GM11168 (cell line): ENCODE measurements around the gene LGALS13.
"Not testable (repeated sequence)": the region's sequence is repeated elsewhere in the genome, so short reads cannot be mapped to it uniquely, and the experiment has no call there.

Experiments used
- in situ Hi-C: fragments of 300-500 bp; cut with MboI; formaldehyde crosslinking; loops from one replicate; pipeline ENCODE4 v1.12.0; 2022; ENCODE audit warnings: low sequenced_read_pairs; ENCODE audit not compliant: unreplicated experiment

LGALS13 gene

DNA sequence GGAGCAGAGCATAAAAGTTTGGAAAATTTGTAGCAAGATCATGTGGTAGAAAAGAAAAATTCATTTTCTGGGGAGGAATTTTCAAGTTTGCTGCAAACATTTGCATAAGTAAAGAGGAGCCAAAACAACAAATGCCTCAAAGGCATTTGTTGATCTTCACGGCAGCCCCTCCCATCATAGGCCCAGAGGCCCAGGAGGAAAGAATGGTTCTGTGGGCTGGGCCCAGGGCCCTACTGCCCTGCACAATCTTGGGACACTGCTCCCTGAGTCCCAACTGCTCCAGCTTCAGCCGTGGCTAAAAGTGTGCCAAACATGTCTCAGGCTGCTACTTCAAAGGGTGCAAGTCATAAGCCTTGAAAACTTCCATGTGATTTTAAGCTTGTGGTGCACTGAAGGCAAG is 11.3 kb downstream of the LGALS13 start:
- in situ Hi-C loops: no loop called here

DNA sequence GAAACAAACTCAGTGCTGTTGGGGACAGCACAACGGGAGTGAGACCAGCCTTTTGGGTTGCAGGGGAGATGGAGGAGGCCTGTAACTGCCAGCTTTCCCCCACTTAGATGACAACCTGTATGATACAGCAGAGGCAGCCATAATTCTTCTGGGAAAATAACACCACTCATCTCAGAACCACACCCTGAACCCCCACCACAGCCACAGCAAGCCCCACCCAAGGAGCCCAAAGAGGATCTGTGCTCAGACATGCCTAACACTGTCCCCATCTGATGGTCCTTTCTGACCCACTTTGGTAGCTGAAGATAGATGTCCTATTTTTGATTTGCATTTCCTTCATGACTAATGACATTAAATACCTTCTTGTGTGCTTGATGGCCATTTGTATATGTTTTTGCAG is 15.4 kb downstream of the LGALS13 start:
- in situ Hi-C loops: no loop called here

DNA sequence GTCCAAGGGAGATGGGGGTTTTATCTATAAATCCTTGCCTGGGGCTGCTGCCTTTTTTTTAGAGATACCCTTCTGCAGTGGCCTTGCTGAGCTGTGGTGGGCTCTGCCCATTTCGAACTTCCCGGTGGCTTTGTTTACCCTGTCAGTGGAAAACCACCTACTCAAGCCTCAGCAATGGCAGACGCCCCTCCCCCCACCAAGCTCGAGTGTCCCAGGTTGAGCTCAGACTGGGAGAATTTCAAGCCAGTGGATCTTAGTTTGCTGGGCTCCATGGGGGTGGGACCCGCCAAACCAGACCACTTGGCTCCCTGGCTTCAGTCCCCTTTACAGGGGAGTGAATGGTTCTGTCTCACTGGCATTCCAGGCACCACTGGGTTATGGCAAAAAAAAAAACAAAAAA is 21.6 kb downstream of the LGALS13 start:
- in situ Hi-C loops: no loop called here

DNA sequence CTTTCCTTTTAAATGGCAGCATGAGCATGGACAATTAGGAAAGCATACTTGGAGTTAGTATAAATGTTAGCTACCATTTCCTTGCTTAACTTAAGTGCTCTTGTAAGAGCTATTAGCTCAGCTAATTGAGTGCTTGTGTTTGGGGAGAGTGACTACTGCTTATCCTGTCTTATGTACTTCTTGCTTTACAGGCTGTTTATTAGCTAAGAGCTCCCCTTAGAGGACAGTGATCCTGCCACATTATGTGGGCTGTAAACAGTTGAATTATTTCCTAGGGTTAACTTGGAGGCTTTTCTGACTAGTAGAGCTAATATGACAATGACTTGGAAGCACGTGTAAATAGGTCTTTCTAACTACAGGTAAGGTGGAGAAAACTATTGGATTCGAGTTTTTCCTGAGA is 25.3 kb downstream of the LGALS13 start:
- in situ Hi-C loops: not testable (repeated sequence)

DNA sequence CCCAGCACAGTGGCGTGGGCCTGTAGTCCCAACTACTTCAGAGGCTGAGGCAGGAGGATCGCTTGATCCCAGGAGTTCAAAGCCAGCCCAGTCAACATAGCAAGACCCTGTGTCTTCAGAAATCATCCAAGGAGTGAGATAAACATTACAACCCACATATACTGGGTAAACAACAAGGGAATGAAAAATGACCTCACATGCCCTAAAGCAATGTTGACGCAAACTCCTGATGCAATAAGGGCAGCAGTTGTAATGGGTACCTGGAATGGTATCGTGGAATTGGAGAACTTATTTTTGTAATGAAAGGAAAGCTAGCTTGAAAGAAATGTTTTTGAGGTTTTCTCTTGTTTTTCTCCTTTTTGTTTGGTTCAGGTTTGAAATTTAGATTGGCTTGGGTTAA is 28.9 kb downstream of the LGALS13 start:
- in situ Hi-C loops: no loop called here

DNA sequence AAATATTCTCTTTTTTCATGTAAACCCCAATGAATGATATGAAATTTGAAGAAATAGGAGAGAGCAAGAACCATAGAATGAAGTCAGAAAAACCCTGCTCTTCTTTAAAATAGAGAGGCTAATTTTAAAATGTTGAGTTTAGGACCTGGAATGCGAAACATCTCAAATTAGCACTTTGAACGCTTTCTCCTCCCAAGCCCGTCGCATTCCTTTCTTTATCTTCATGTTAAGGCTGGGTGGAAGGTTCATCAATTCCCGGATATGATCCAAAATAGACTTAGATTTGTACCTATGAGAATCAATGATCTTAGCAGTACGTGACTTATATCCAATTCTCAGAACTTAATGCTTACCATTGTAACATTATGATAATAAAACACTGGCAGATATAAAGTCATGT is 29.3 kb downstream of the LGALS13 start:
- in situ Hi-C loops: no loop called here

DNA sequence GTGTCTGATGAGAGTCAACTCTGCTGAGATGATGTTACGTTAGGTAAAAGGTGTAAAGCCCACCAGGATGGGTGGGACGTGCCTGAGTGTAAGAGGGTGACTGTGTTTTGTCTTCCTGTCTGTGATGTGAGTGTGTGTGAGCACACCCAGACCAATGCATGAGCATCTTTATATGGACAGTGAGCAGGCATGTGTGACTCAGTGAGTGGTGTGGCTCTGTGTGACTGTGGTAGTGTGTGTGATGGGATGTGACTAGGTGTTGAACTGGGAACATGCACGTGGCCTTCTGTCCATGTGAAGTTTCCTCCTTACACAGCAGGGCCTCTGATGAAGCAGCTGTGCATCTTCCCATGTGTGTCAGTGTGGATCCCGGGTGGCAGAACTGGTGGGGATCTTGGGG is 35.6 kb downstream of the LGALS13 start:
- in situ Hi-C loops: no loop called here

DNA sequence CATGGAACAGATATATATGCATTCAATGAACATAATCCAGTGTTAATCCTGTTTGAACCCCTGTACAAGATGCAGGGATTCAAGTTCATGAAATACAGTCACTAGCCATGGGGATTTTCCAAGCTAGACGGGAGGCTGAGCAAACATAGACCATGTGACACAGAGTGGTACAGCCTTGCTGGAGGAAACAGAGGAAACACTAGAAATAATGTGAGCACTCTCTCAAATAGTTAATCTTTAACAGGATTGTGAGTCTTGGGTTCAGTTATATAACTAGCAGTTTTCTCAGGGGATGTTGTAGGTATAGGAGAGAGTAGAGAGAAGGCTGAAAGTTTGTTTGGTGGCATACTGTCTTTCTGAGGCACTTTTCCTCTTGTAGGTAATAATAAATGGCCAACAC is 39.4 kb downstream of the LGALS13 start:
- in situ Hi-C loops: no loop called here

DNA sequence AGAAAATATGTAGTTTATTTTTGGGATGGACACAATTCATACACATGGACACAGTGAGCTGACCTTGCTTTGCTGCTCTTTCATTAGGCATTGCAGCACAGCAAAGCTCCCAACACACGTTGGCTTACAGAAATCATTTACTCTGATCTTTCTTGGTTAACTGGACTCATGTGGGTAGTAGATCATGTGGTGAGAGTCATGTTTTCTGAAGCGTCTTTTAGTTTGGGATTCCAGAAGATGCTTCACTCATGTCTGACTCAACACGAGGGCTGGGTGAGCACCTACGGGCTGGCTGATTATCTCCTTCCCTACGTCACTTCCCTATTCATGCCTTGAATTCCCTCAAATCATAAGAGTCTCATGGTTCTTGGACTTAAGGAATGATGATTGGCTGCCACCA is 41.3 kb downstream of the LGALS13 start:
- in situ Hi-C loops: no loop called here

DNA sequence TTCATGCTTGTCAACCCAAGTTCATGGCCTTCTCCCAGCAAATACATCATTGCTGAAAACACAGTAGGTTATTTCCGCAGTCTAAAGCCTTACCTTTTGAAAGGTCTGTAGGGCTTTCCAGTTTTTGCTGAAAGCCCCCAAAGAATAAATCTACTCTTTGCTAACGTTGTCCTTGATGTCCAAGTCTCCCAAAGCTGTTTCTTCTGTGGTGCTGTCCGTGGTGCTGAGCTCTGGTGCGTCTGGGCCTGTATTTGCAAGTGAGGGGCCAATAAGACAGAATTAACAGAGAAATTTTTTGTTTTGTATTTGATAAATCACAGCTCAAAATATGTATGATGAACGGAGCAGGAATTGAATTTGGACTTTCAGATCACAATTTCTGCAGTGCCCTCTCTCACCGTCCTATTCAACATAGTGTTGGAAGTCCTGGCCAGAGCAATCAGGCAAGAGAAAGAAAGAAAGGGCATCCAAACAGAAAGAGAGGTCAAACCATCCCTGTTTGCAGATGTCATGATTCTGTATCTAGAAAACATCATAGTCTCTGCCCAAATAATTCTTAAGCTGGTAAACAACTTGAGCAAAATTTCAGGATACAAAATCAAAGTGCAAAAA is 43.6 kb downstream of the LGALS13 start:
- in situ Hi-C loops: no loop called here

DNA sequence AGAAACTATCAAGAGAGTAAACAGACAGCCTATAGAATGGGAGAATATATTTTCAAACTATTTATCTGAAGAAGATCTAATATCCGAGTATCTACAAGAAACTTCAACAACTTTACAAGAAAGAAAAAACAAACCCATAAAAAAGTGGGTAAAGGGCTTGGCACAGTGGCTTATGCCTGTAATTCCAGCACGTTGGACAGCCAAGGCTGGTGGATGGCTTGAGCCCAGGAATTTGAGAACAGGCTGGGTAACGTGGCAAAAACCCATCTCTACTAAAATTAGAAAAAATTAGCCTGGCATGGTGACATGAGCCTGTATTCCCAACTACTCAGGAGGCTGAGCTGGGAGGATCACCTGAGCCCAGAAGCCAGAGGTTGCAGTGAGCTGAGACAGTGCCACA is 45.6 kb downstream of the LGALS13 start:
- in situ Hi-C loops: no loop called here

DNA sequence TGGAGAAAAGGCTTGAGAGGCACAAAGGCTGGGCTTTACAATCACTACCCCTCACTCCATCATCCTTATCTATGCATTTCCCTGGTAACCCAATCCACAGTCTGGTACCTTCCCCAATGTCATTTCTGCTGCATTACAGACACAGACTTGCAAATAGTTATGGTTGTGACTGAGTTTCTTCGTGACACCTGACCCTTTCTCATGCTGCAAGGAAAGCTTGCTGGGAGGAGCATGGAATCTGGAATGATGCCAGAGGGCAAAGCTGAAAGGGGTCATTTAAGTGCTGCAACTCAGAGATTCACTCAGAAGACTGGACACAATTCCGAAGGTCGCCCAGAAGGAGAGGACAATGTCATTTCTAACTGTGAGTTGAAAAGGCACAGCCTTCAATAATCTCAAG is 53.3 kb downstream of the LGALS13 start, which contains the start of gene LGALS16:
Gene LGALS16, plus strand, starts transcription at position 301 of the 400 bp plus-strand sequence. Its CDS starts 49 bp downstream, at position 350.
- in situ Hi-C loops: no loop called here
